HL-60 (cell line): ENCODE results near the gene ZNF708.

Experiments used
- POLR2AphosphoS5 ChIP-seq: IDR thresholded peaks from 2 replicates; pipeline ENCODE4 v1.6.1; 2012; ENCODE audit warnings: low read depth
- REST ChIP-seq: IDR thresholded peaks from 2 replicates; pipeline ENCODE4 v1.6.1; 2012; ENCODE audit warnings: low read depth; ENCODE audit not compliant: insufficient replicate concordance
- SPI1 ChIP-seq: IDR thresholded peaks from 2 replicates; pipeline ENCODE4 v1.6.1; 2012; ENCODE audit warnings: low read depth, mild to moderate bottlenecking, borderline replicate concordance
- TF ChIP-seq, protein P1 (sequence below): IDR thresholded peaks from one replicate; pipeline ENCODE4 v1.5.1; 2011; ENCODE audit warnings: low read length, control low read depth, inconsistent platforms; ENCODE audit not compliant: insufficient read depth

- TF ChIP-seq, protein P1, sequence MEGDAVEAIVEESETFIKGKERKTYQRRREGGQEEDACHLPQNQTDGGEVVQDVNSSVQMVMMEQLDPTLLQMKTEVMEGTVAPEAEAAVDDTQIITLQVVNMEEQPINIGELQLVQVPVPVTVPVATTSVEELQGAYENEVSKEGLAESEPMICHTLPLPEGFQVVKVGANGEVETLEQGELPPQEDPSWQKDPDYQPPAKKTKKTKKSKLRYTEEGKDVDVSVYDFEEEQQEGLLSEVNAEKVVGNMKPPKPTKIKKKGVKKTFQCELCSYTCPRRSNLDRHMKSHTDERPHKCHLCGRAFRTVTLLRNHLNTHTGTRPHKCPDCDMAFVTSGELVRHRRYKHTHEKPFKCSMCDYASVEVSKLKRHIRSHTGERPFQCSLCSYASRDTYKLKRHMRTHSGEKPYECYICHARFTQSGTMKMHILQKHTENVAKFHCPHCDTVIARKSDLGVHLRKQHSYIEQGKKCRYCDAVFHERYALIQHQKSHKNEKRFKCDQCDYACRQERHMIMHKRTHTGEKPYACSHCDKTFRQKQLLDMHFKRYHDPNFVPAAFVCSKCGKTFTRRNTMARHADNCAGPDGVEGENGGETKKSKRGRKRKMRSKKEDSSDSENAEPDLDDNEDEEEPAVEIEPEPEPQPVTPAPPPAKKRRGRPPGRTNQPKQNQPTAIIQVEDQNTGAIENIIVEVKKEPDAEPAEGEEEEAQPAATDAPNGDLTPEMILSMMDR = no peak
- TF ChIP-seq POLR2AphosphoS5 (no peak), REST (no peak), SPI1 (no peak)
These were observed 72.5 kb downstream of the ZNF708 start for GRCh38 chr19:21256722-21257121.
